ENCODE data around the gene STAP1. TPM values are rescaled to one million over a fixed set of nuclear protein-coding genes. Genes with fewer than 3 reads are reported as not detected.
"Not testable (repeated sequence)": the region's sequence is repeated elsewhere in the genome, so short reads cannot be mapped to it uniquely, and the experiment has no call there.

The STAP1 gene
- total and polyA plus RNA-seq, 8 donors, result 0.37 to 1.3 (median 1.1) TPM; not detected in 3

DNA sequence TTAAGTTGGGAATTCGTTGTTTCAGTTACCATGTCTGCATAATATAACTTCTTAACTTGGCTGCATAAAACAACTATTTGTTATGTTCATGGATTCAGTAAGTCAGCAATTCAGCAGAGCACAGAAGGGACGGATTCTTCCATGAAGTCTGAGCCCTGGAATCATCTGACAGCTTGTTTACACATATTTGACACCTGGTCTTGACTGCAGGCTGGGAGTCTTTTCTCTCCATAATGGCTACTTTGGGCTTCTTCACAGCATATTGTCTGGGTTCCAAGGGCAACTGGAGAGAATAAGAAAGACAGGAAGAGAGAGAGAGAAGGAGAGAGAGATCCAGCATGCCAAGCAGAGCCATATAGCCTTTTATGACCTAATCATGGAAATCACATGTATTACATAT, 36.3 kb upstream of the STAP1 start:
- Histone ChIP-seq H3K27me3 (no peaks in the 10 kb centered on the region), H3K4me1 (peaks cover 0 to 19% (median 9%) of the 10 kb centered on the region in 4 donors), H3K36me3 (peaks cover 0 to 32% (median 28%) of the 10 kb centered on the region in 4 donors), H3K9me3 (no peaks in the 10 kb centered on the region), H3K27ac (no peak overlapping the region), H3K4me3 (no peak overlapping the region)
- TF ChIP-seq POLR2A (IDR thresholded peaks at IDR 0.05), result no peak
- WGBS, 5 donors, result 52 to 84% (median 77%) methylated on average over 2 of the region's 2 CpGs
- intact Hi-C loops (cut with DNase I; ENCODE audit: low total_unique reads), result no loop called here
- DNase-seq, result peak in 1 of 2 donors; percentile 9

GRCh38 chr4:67522851-67523671, 35.5 kb upstream of the STAP1 start:
- no peak overlapping the region for H3K4me3 ChIP-seq

GRCh38 chr4:67524140-67524539, 34.4 kb upstream of the STAP1 start:
- H3K4me3 ChIP-seq; DNase-seq; H3K27ac ChIP-seq; H3K27me3 ChIP-seq; H3K9me3 ChIP-seq; intact Hi-C loops (cut with DNase I; ENCODE audit: low total_unique reads): not testable (repeated sequence)
- Histone ChIP-seq H3K4me1 (peaks cover 0 to 19% (median 9%) of the 10 kb centered on the region in 4 donors), H3K36me3 (peaks cover 0 to 23% (median 19%) of the 10 kb centered on the region in 4 donors)
- 71 to 85% (median 74%) methylated on average over 3 of the region's 3 CpGs for WGBS, 5 donors

More at GRCh38 chr4:67522851-67523671, 35.5 kb upstream of the STAP1 start:
- intact Hi-C loops (cut with DNase I; ENCODE audit: low total_unique reads), result no loop called here
- TF ChIP-seq EP300 (IDR thresholded peaks at IDR 0.05) (no peak), CTCF (IDR thresholded peaks at IDR 0.05) (no peak), POLR2AphosphoS5 (IDR thresholded peaks at IDR 0.05) (peak in 1 of 3 donors; percentile 14), POLR2A (IDR thresholded peaks at IDR 0.05) (no peak)
- H3K27ac ChIP-seq, result no peak overlapping the region
- H3K36me3 ChIP-seq, result peaks cover 0 to 24% (median 20%) of the 10 kb centered on the region in 4 donors
- peaks cover 0 to 19% (median 9%) of the 10 kb centered on the region in 4 donors for H3K4me1 ChIP-seq
- DNase-seq, result peak in 1 of 2 donors; percentile 7
- H3K9me3 ChIP-seq, result no peaks in the 10 kb centered on the region
- H3K27me3 ChIP-seq, result no peaks in the 10 kb centered on the region
- WGBS, 5 donors, result 75 to 83% (median 81%) methylated on average over 10 of the region's 10 CpGs

- peaks cover 16 to 77% (median 71%) of the 10 kb centered on the region in 4 donors for H3K36me3 ChIP-seq
- no peak overlapping the region for H3K4me3 ChIP-seq
- no peak overlapping the region for H3K27ac ChIP-seq
- 74 to 89% (median 87%) methylated on average over 4 of the region's 4 CpGs for WGBS, 5 donors
- DNase-seq, result no peak
- H3K4me1 ChIP-seq, result peaks cover 0 to 10% (median 2%) of the 10 kb centered on the region in 4 donors
- no peak for TF ChIP-seq POLR2A (IDR thresholded peaks at IDR 0.05)
- no peak for TF ChIP-seq POLR2AphosphoS5 (IDR thresholded peaks at IDR 0.05)
- TF ChIP-seq EP300 (IDR thresholded peaks at IDR 0.05), result no peak
- no peak for TF ChIP-seq CTCF (IDR thresholded peaks at IDR 0.05)
- intact Hi-C loops (cut with DNase I; ENCODE audit: low total_unique reads), result no loop called here
- no peaks in the 10 kb centered on the region for H3K9me3 ChIP-seq
- H3K27me3 ChIP-seq, result no peaks in the 10 kb centered on the region
Measured at GRCh38 chr4:67531379-67531962, 27.1 kb upstream of the STAP1 start.

DNA sequence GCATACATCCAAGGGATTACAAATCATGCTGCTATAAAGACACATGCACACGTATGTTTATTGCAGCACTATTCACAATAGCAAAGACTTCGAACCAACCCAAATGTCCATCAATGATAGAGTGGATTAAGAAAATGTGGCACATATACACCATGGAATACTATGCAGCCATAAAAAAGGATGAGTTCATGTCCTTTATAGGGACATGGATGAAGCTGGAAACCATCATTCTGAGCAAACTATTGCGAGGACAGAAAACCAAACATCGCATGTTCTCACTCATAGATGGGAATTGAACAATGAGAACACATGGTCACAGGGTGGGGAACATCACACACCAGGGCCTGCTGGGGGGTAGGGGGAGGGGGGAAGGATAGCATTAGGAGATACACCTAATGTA, 26.1 kb upstream of the STAP1 start:
- H3K36me3 ChIP-seq, result peaks cover 16 to 86% (median 77%) of the 10 kb centered on the region in 4 donors
- DNase-seq; H3K27ac ChIP-seq; H3K4me3 ChIP-seq; H3K27me3 ChIP-seq; intact Hi-C loops (cut with DNase I; ENCODE audit: low total_unique reads); H3K9me3 ChIP-seq: not testable (repeated sequence)
- H3K4me1 ChIP-seq, result peaks cover 0 to 10% (median 2%) of the 10 kb centered on the region in 4 donors
- 88 to 96% (median 92%) methylated on average over 4 of the region's 4 CpGs for WGBS, 5 donors

All from stomach (tissue), 9 donors.